ENCODE measurements around the gene CCNA2. TPM values are rescaled to one million over a fixed set of nuclear protein-coding genes. Genes with fewer than 3 reads are reported as not detected.

Gene CCNA2
- total RNA-seq, 1 experiment from 2014 or later: 89.2 TPM

DNA sequence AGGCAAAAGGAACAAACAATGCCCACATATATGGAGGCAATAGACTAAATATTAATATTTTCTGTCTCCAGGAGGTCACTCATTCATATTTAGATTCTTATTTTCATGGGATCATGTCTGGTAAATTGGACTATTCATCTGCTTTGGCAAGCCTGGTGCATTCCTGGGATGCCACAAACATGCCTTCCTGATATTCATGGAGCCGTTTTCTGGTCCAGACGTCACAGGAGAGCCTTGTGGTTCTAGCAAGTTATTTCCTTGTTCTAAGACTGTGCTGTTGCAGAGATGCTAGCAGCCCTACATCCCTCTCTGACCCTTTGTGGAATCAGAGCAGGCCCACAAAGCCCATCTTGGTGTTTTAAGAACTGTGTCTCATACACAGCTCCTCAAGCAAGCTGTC lies 38.7 kb downstream of the CCNA2 start:
- no CpG with 5 or more reads among the region's 2 CpGs for WGBS (ENCODE audit: extremely low coverage, insufficient read length, low lambda C conversion rate)
- Histone ChIP-seq H2BK12ac (ENCODE audit: insufficient read length, low read depth, low read length) (no peak overlapping the region), H3K18ac (ENCODE audit: insufficient read length, low read depth, low read length) (no peak overlapping the region), H3K23ac (ENCODE audit: insufficient read length, low read depth, low read length) (no peak overlapping the region), H3K27me3 (ENCODE audit: insufficient read depth, low read length) (no peaks in the 10 kb centered on the region), H2BK15ac (ENCODE audit: low read depth, low read length) (no peak overlapping the region), H2AK5ac (ENCODE audit: insufficient read length, low read length) (no peak overlapping the region), H3K4me1 (ENCODE audit: insufficient read depth, low read length) (peaks cover 5% of the 10 kb centered on the region; the same call in 1 of the 2 replicates), H3K9ac (ENCODE audit: extremely low read depth, insufficient read length, low read length) (no peak overlapping the region), H2BK5ac (ENCODE audit: insufficient read length, low read length) (no peak overlapping the region), H4K8ac (replicated peaks; ENCODE audit: insufficient read length, low read depth, low read length) (no peak overlapping the region), H3K9me3 (ENCODE audit: control insufficient read depth, low read depth, low read length) (no peaks in the 10 kb centered on the region), H4K5ac (ENCODE audit: insufficient read length, low read depth, low read length) (no peak overlapping the region), H2BK120ac (ENCODE audit: low read depth, low read length, poor library complexity, severe bottlenecking) (no peak overlapping the region), H3K27ac (ENCODE audit: insufficient read length, low read depth, low read length) (no peak overlapping the region), H4K20me1 (ENCODE audit: control insufficient read depth, insufficient read depth, insufficient read length) (no peaks in the 10 kb centered on the region), H3K4ac (ENCODE audit: low read depth, low read length) (no peak overlapping the region), H3K4me2 (ENCODE audit: insufficient read depth, insufficient read length, low read length) (no peak overlapping the region), H3K56ac (ENCODE audit: insufficient read length, low read depth, low read length) (no peak overlapping the region), H2BK20ac (ENCODE audit: low read depth, low read length, poor library complexity, severe bottlenecking) (no peak overlapping the region), H2AFZ (ENCODE audit: low read length) (no peak overlapping the region), H4K91ac (ENCODE audit: insufficient read length, low read depth, low read length) (no peak overlapping the region), H3K23me2 (ENCODE audit: insufficient read length, low read depth, low read length, poor library complexity, severe bottlenecking) (no peaks in the 10 kb centered on the region), H3K14ac (ENCODE audit: insufficient read depth, low read length) (no peak overlapping the region), H3K79me1 (ENCODE audit: insufficient read depth, low read depth, low read length, poor library complexity, severe bottlenecking) (no peaks in the 10 kb centered on the region), H3T11ph (ENCODE audit: low read length) (no peak overlapping the region), H3K79me2 (ENCODE audit: insufficient read depth, low read length) (no peaks in the 10 kb centered on the region)
- TF ChIP-seq, protein P1, sequence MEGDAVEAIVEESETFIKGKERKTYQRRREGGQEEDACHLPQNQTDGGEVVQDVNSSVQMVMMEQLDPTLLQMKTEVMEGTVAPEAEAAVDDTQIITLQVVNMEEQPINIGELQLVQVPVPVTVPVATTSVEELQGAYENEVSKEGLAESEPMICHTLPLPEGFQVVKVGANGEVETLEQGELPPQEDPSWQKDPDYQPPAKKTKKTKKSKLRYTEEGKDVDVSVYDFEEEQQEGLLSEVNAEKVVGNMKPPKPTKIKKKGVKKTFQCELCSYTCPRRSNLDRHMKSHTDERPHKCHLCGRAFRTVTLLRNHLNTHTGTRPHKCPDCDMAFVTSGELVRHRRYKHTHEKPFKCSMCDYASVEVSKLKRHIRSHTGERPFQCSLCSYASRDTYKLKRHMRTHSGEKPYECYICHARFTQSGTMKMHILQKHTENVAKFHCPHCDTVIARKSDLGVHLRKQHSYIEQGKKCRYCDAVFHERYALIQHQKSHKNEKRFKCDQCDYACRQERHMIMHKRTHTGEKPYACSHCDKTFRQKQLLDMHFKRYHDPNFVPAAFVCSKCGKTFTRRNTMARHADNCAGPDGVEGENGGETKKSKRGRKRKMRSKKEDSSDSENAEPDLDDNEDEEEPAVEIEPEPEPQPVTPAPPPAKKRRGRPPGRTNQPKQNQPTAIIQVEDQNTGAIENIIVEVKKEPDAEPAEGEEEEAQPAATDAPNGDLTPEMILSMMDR (conservative IDR thresholded peaks at IDR 0.05): no peak
- no peak for DNase-seq
- Mint-ChIP-seq H3K9me3 (no peaks in the 10 kb centered on the region), H3K27ac (no peak overlapping the region), H3K36me3 (ENCODE audit: insufficient read depth in 1 of 3, low read depth in 3 of 3) (no peaks in the 10 kb centered on the region), H3K4me3 (no peak overlapping the region), H3K4me1 (peaks cover 9 to 13% of the 10 kb centered on the region in 2 experiments; a peak in 3 of 4 replicates), H3K27me3 (ENCODE audit: low read depth) (peaks cover 7% of the 10 kb centered on the region)

Data from H9 (cell line).